Measurements from ENCODE around the gene PARL.

DNA sequence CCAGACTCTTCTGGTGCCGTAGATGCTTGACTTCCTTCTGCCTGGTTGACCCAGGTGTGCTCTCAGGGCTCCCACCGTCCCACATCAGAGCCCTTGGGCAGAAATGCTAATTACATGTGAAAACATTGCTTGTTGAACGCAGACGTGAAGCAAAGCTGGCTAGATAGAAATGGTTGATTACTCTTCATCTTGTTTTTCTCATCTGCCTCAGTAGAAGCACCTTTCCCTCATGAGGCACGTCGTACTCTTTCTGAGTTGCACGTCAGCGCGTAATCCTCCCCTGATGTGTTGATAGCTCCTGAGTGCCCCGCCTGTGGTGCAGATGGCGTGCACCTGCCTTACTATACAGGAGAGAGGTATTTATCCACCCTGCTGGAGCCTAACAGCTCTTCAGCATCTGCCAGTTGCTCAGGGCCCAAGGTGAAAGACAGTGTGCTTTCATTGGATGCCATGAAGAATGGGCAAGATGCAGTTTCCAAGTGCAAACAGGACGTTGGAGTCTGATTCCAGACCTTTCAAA is 77.4 kb downstream of the PARL start:
- TF ChIP-seq, protein P1, sequence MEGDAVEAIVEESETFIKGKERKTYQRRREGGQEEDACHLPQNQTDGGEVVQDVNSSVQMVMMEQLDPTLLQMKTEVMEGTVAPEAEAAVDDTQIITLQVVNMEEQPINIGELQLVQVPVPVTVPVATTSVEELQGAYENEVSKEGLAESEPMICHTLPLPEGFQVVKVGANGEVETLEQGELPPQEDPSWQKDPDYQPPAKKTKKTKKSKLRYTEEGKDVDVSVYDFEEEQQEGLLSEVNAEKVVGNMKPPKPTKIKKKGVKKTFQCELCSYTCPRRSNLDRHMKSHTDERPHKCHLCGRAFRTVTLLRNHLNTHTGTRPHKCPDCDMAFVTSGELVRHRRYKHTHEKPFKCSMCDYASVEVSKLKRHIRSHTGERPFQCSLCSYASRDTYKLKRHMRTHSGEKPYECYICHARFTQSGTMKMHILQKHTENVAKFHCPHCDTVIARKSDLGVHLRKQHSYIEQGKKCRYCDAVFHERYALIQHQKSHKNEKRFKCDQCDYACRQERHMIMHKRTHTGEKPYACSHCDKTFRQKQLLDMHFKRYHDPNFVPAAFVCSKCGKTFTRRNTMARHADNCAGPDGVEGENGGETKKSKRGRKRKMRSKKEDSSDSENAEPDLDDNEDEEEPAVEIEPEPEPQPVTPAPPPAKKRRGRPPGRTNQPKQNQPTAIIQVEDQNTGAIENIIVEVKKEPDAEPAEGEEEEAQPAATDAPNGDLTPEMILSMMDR (IDR thresholded peaks at IDR 0.05), result no peak
- TF ChIP-seq POLR2A (IDR thresholded peaks at IDR 0.05), result no peak

Data from heart left ventricle (tissue), 13 donors.